H1 (cell line): ENCODE results near the gene TFDP1.

ENCODE experiments used
- CREB1 ChIP-seq: IDR thresholded peaks from 2 replicates; pipeline ENCODE4 v1.6.1; 2012; ENCODE audit warnings: inconsistent platforms
- HDAC6 ChIP-seq: IDR thresholded peaks from one replicate; pipeline ENCODE4 v1.7.1; 2012; ENCODE audit warnings: low read depth, mild to moderate bottlenecking, inconsistent platforms, low read length, moderate library complexity
- TCF12 ChIP-seq: IDR thresholded peaks from 2 replicates; pipeline ENCODE4 v1.6.1; 2011; ENCODE audit warnings: low read depth, mild to moderate bottlenecking, low read length

DNA sequence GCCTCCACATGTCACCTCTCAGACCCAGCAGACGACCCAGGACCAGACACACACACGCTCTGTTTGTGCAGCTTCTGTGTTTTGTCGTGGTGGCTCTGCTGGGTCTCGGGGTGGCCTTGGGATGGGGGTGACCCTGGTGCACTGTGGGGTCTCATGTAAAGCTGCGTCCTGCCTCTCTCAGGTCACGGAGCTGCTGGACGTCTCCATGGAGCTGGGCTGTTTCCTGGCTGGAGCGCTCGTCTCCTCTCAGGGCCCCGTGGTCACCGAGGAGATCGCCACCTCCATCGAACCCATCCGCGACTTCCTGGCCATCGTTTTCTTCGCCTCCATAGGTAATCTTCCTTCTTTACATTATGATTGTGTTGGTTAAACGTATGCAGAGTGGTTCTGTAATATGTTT, 45.4 kb upstream of the TFDP1 start:
- TF ChIP-seq CREB1 (no peak), TCF12 (no peak), HDAC6 (no peak)
